ENCODE results near the gene TIMM44. TPM values are rescaled to one million over a fixed set of nuclear protein-coding genes. Genes with fewer than 3 reads are reported as not detected.

Gene TIMM44
- total and polyA plus RNA-seq, 10 of the 15 experiments (the other 5 are each of a cell fraction or from before 2014, with no cell fraction given) = 6.6 to 90.7 (median 57.6) TPM

GRCh38 chr19:7921302-7921966 lies 22.0 kb downstream of the TIMM44 start:
- H3K27me3 ChIP-seq (replicated peaks in 1 of 2; ENCODE audit: control insufficient read depth in 2 of 2, insufficient read depth in 2 of 2, low read length in 1 of 2) = peaks cover 6 to 21% of the 10 kb centered on the region in 2 experiments
- POLR2A ChIA-PET = interaction anchor here (0.5 to 2.9 kb wide), 7 partner anchors 8 to 822 kb away, joined by 4 to 27 read pairs (median 4); partner anchors contain the start of genes MAP2K7 and TIMM44
- peak overlapping the region; percentile 96 for H3K4me2 ChIP-seq (ENCODE audit: control insufficient read depth, insufficient read depth)
- no peaks in the 10 kb centered on the region; a peak in 1 of 4 replicates for H3K36me3 ChIP-seq (ENCODE audit: control insufficient read depth in 2 of 2, insufficient read depth in 2 of 2, low read length in 1 of 2)
- no peaks in the 10 kb centered on the region for H3K79me2 ChIP-seq (ENCODE audit: control insufficient read depth, insufficient read depth, low read length)
- RAD21 ChIA-PET (ENCODE audit: unreplicated experiment) = interaction anchor here (0.6 to 2.5 kb wide), 8 partner anchors 18 to 819 kb away, joined by 3 to 17 read pairs (median 5); partner anchors contain the start of genes MAP2K7 and TIMM44
- H4K20me1 ChIP-seq (ENCODE audit: control insufficient read depth, insufficient read depth) = no peaks in the 10 kb centered on the region
- DNase-seq (ENCODE audit: low read depth, low spot score) = no peak
- peak overlapping the region; percentile 19; the same call in 1 of the 2 replicates for H3K27ac ChIP-seq (ENCODE audit: control insufficient read depth, insufficient read depth)
- ATAC-seq = no peak
- H3K4me3 ChIP-seq = peak overlapping the region; percentile 65
- no TSS peak for BruUV-seq (replicated peaks)
- peak overlapping the region; percentile 53 for H3K9ac ChIP-seq (ENCODE audit: control insufficient read depth, insufficient read depth, low read length)
- in situ Hi-C loops (cut with MboI) (no loop called here), intact Hi-C loops (cut with micrococcal nuclease; ENCODE audit: unreplicated experiment) (no loop called here)
- H3K4me1 ChIP-seq (ENCODE audit: control insufficient read depth, insufficient read depth, low read length) = peaks cover 11% of the 10 kb centered on the region
- TF ChIP-seq ZNF207 (IDR thresholded peaks at IDR 0.05; ENCODE audit: borderline replicate concordance) (0 out of 2 replicates have a peak, but pooled peaks have one; percentile 0), SKIL (IDR thresholded peaks at IDR 0.05; ENCODE audit: low read depth, poor library complexity, severe bottlenecking) (no peak)
- SMC1A ChIA-PET (ENCODE audit: uncharacterized antibody, unreplicated experiment) = interaction anchor here (2.5 kb wide), 1 partner anchor 18 kb away, joined by 13 read pairs; the partner anchor contains the start of gene MAP2K7
- no peaks in the 10 kb centered on the region; the same call in 2 of the 3 replicates for H3K9me3 ChIP-seq (replicated peaks; ENCODE audit: control insufficient read depth, insufficient read depth, low read length)
- WGBS (ENCODE audit: insufficient coverage, insufficient replicate concordance, low lambda C conversion rate, missing lambda C conversion rate) = 52% methylated on average over 17 of the region's 17 CpGs
- peak overlapping the region; percentile 83 for H2AFZ ChIP-seq (ENCODE audit: control insufficient read depth, low read depth, low read length)
- FAIRE-seq = no peak
- CTCF ChIA-PET = interaction anchor here (1.3 to 3.9 kb wide), 6 partner anchors 18 to 353 kb away, joined by 3 to 32 read pairs (median 10); partner anchors contain the start of genes MAP2K7 and TIMM44

All from GM12878 (cell line).